GM10266 (cell line): ENCODE measurements around the gene HS3ST1.
A peak's percentile ranks its signal among the peaks of the same experiment; 100 is the strongest.

Experiments used
- DNase-seq: peaks from one replicate; pipeline ENCODE4 v3.0.0; 2012; ENCODE audit errors: extremely low spot score
- TF ChIP-seq, protein P1 (sequence below): IDR thresholded peaks from 2 replicates; pipeline ENCODE4 v1.5.1; 2012; ENCODE audit warnings: mild to moderate bottlenecking, low read depth; ENCODE audit not compliant: control insufficient read depth, insufficient read depth; ENCODE audit errors: missing control alignments

The HS3ST1 gene

DNA sequence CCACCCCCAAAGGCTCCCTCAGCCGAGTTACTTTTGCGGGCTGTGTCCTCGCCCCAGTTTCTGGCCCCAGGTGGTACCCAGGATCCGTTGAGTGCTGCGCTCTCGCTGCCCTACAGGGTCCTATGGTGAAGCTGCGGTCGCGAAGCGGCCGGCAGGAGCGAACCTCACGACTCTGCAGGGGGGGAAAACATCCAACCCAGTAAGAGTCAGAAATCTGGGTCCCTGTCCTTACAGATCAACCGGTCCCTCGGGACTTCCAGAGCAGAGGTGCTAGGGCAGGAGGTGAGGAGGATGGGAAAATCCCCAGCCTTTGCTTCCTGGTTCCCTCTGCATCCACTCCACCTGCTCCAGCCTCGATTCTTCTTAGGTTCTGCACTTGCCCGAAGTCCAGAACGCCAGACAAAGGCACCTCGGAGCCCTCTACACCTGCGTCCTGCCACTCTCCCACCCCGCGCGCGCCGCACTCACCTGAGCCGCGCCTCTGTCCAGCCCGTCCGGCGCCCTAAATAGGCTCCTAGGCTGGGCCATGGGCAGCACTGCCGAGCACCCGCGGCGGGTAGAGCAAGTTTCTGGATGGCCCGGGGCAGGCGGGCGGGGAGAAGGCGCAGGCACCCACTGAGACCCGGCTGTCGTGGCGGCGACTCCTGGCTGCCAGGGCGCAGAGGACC lies at the start of gene HS3ST1:
Gene HS3ST1 (minus strand): TSS at position 664 of the 668 bp plus-strand sequence. CDS start 28,889 bp downstream, outside the sequence.
- TF ChIP-seq, protein P1, sequence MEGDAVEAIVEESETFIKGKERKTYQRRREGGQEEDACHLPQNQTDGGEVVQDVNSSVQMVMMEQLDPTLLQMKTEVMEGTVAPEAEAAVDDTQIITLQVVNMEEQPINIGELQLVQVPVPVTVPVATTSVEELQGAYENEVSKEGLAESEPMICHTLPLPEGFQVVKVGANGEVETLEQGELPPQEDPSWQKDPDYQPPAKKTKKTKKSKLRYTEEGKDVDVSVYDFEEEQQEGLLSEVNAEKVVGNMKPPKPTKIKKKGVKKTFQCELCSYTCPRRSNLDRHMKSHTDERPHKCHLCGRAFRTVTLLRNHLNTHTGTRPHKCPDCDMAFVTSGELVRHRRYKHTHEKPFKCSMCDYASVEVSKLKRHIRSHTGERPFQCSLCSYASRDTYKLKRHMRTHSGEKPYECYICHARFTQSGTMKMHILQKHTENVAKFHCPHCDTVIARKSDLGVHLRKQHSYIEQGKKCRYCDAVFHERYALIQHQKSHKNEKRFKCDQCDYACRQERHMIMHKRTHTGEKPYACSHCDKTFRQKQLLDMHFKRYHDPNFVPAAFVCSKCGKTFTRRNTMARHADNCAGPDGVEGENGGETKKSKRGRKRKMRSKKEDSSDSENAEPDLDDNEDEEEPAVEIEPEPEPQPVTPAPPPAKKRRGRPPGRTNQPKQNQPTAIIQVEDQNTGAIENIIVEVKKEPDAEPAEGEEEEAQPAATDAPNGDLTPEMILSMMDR: no peak
- DNase-seq: no peak

DNA sequence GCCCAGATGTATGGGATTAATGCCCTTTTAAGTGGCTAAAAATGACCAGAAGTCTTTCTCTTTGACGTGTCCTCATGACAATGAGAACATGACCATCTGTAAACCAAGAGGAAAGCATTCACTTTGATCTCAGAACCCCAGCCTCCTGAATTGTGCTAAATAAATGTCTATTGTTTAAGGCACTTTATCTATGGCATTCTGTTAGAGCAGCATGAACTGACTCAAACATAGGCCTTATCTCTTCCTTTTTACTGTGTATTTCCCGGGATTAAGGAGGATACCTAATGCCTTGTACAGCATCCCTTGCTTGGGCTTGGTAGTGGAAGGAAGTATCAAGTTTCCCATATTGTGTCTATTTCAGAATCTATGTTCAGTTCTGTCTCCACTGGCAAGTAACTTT lies 47.2 kb upstream of the HS3ST1 start:
- no peak for DNase-seq
- TF ChIP-seq, protein P1: no peak

DNA sequence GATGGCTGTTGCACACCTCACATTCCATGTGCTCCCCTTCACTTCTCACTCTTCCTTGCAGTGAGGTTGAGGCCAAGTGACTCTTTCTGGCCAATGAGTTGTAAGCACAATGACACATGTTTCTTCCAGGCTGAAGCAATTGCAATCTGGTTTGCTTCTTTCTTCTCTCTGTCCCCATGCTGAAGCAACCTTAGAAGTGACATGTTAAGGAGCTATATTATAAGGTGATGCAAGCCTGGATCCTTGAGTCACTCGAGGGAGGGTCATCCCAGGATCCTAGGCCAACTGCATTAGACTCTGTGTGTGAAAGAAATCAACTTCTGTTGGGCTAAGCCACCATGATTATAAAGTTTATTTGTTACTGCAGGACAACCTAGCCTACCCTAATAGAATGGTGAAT lies 45.5 kb upstream of the HS3ST1 start:
- TF ChIP-seq, protein P1: no peak
- DNase-seq: no peak

DNA sequence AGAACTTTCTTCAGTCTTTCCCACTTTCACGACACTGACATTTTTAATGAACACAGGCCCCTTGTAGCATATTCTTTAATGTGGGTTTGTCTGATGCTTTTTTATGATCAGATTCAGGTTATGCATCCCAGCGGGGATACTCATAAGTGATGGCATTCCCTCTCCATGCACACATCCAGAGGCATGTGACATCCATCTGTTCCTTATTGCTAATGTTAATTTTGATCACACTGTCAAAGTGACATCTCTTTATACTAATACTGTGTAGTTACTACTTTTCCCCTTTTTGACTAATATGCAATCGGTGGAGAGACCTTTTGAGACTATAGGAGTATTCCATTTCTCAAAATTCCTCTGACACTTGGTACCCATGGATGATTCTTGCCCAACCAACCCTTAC lies 43.8 kb upstream of the HS3ST1 start:
- TF ChIP-seq, protein P1: no peak
- no peak for DNase-seq

DNA sequence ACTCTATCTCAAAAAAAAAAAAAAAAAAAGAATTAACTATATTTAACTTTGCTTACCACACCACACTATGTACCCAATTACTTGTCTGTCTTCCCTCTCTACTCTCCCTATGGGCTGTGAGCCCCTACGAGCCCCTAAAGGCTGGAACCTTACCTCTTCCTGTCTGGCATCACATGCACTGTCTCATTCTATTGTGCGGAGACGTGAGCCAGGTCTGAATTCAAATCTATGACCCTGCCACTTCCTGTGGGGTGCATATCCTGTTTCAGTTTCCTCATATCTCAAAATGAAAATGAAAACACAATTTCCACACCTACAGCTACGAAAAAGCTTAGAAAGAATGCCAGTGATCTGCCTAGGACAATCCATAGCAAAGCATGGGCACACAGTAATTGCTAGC lies 42.9 kb upstream of the HS3ST1 start:
- DNase-seq: peak; percentile 10
- TF ChIP-seq, protein P1: no peak

DNA sequence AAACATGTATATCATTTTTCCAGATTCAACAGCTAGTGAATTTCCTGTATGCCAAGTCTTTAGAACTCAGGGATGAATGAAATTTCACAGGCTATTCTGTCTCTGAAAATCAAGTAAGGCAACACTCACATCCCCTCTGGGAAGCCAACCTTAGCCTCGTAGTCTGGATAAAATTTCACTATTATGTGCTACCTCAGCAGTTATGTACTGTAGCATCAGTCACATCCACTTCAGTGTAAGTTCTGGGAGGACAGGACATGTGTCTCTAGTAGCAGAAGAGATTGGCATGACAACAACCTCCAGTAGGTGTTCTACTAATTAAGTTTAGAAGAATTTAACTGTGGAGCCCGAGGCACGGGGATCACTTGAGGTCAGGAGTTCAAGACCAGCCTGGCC lies 42.4 kb upstream of the HS3ST1 start:
- no peak for DNase-seq
- TF ChIP-seq, protein P1: no peak

DNA sequence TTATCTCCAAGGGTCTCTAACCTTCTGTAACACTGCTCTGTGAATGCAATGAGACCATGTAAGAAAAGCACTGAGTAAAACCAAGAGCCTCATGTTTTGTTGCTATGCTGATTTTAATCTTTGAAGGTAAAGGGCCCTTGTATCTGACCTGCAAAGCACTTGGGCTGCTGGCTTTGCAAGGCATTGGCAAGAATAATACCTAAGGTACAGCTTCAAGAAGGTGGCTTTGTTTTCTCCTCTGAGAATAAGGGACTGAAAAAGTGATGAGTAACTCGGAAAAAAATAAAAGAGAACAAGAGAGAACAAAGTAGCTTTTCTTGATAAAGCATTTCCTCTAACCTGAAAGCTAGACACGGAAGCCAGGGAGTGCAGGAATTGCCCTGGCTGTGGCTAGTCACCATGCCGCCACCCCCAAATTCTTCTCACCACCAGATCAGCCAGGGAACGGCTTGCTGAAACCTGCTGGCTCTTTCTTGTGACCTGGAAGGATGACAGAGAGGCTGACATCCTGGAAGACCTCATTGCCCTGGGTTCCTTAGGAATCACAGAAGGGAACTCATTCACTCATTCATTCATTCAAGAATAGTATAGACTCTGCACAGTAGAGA lies 41.8 kb upstream of the HS3ST1 start:
- TF ChIP-seq, protein P1: no peak
- peak; percentile 6 for DNase-seq
